OCI-LY3 (cell line): ENCODE results near the gene ACCSL.

Experiments used
- H2AFZ ChIP-seq: fragments of 200-600, 300-600 bp; shearing (Covaris generic); 2 replicates; pipeline ENCODE4 v1.6.0; 2014; ENCODE audit warnings: antibody characterized with exemption, low read depth, low read length
- H3K27ac ChIP-seq: fragments of 200-600, 300-600 bp; sonication (generic); 2 replicates; pipeline ENCODE4 v1.5.1; 2014; ENCODE audit warnings: mild to moderate bottlenecking, low read length, moderate library complexity, mixed read lengths
- H3K27me3 ChIP-seq: fragments of 200-600, 300-600 bp; sonication (generic); 2 replicates; pipeline ENCODE4 v1.6.1; 2014; ENCODE audit warnings: low read depth, low read length, mixed read lengths
- H3K36me3 ChIP-seq: fragments of 200-600, 300-600 bp; sonication (generic); replicated peaks from 2 replicates; pipeline ENCODE3; 2014; ENCODE audit warnings: low read depth, low read length, mixed read lengths
- H3K4me1 ChIP-seq: fragments of 300-600, 200-600 bp; sonication (generic); 2 replicates; pipeline ENCODE4 v1.6.1; 2014; ENCODE audit warnings: low read length, mixed read lengths
- H3K4me2 ChIP-seq: fragments of 200-600, 300-600 bp; sonication (generic); 2 replicates; pipeline ENCODE4 v1.6.1; 2014; ENCODE audit warnings: low read length, mixed read lengths
- H3K4me3 ChIP-seq: fragments of 300-600, 200-600 bp; sonication (generic); 2 replicates; pipeline ENCODE4 v1.5.1; 2014; ENCODE audit warnings: antibody characterized with exemption, mild to moderate bottlenecking, low read length, moderate library complexity
- H3K79me2 ChIP-seq: fragments of 300-600, 200-600 bp; shearing (Covaris generic); 2 replicates; pipeline ENCODE4 v1.6.1; 2014; ENCODE audit warnings: mild to moderate bottlenecking, low read length, mixed read lengths
- H3K9ac ChIP-seq: fragments of 300-600, 200-600 bp; shearing (Covaris generic); 2 replicates; pipeline ENCODE4 v1.6.0; 2014; ENCODE audit warnings: mild to moderate bottlenecking, low read length, moderate library complexity
- H3K9me3 ChIP-seq: fragments of 200-600, 300-600 bp; shearing (Covaris generic); 2 replicates; pipeline ENCODE4 v1.6.1; 2014; ENCODE audit warnings: low read length, mixed read lengths; ENCODE audit not compliant: insufficient read depth
- H4K20me1 ChIP-seq: fragments of 200-600, 300-600 bp; sonication (generic); 2 replicates; pipeline ENCODE4 v1.6.1; 2016; ENCODE audit warnings: low read length, mixed read lengths; ENCODE audit not compliant: insufficient read depth
- EZH2phosphoT487 ChIP-seq: fragments of 200-600 bp; shearing (Covaris generic); IDR thresholded peaks from 2 replicates; pipeline ENCODE4 v1.6.1; 2018; ENCODE audit warnings: antibody characterized with exemption, mixed run types, low read depth
- TF ChIP-seq, protein P1 (sequence below): fragments of 200-600, 300-600 bp; sonication (generic); IDR thresholded peaks from 2 replicates; pipeline ENCODE4 v1.5.1; 2014; ENCODE audit warnings: antibody characterized with exemption, low read length, low read depth

The ACCSL gene

DNA sequence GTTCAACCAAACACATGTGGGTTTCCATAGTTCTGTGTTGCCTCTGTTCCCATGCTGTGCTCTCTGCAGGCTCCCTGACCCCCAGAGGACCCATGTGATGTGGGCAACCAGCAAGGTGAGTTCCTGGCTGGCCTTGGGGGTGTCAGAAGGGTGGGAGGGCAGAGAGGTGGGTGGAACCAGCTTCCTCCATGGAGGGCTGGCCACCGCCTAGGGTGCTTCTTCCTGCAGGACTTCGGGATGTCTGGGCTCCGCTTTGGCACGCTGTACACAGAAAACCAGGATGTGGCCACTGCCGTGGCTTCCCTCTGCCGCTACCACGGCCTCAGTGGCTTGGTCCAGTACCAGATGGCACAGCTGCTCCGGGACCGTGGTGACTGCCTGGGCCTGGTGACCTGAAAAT, 33.2 kb downstream of the ACCSL start:
- H3K9me3 ChIP-seq = no peaks in the 10 kb centered on the region
- no peaks in the 10 kb centered on the region for H3K27me3 ChIP-seq
- H3K9ac ChIP-seq = no peak overlapping the region
- H3K79me2 ChIP-seq = no peaks in the 10 kb centered on the region
- no peak overlapping the region for H3K4me2 ChIP-seq
- no peak overlapping the region for H2AFZ ChIP-seq
- no peak overlapping the region for H3K27ac ChIP-seq
- H3K36me3 ChIP-seq = peaks cover 6% of the 10 kb centered on the region
- no peaks in the 10 kb centered on the region for H4K20me1 ChIP-seq
- no peak overlapping the region for H3K4me3 ChIP-seq
- H3K4me1 ChIP-seq = no peaks in the 10 kb centered on the region
- TF ChIP-seq, protein P1, sequence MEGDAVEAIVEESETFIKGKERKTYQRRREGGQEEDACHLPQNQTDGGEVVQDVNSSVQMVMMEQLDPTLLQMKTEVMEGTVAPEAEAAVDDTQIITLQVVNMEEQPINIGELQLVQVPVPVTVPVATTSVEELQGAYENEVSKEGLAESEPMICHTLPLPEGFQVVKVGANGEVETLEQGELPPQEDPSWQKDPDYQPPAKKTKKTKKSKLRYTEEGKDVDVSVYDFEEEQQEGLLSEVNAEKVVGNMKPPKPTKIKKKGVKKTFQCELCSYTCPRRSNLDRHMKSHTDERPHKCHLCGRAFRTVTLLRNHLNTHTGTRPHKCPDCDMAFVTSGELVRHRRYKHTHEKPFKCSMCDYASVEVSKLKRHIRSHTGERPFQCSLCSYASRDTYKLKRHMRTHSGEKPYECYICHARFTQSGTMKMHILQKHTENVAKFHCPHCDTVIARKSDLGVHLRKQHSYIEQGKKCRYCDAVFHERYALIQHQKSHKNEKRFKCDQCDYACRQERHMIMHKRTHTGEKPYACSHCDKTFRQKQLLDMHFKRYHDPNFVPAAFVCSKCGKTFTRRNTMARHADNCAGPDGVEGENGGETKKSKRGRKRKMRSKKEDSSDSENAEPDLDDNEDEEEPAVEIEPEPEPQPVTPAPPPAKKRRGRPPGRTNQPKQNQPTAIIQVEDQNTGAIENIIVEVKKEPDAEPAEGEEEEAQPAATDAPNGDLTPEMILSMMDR = no peak

DNA sequence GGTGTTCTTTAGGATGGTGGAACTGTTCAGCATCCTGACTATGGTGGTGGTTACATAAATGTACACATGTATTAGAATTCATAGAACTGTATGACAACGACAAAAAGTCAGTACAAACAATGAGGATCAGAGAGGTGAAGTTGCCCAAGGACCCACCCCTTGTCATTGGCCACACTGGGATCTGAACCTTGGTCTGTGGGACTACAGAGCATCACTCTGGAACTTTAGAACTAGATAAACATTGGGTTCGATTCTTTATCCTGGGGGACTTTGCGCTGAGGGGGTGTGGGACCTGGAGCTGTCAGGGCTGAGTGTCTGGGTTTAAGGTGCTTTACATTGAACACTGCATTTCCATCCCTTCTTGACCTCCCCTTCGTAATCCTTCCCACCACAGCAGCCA, 34.9 kb downstream of the ACCSL start:
- no peak for TF ChIP-seq EZH2phosphoT487
- TF ChIP-seq, protein P1 = no peak
- H3K4me3 ChIP-seq = no peak overlapping the region

GRCh38 chr11:44083433-44083832, 35.7 kb downstream of the ACCSL start:
- H3K27me3 ChIP-seq = no peaks in the 10 kb centered on the region
- no peaks in the 10 kb centered on the region for H3K79me2 ChIP-seq
- no peak overlapping the region for H3K4me2 ChIP-seq
- TF ChIP-seq, protein P1 = no peak
- no peak for TF ChIP-seq EZH2phosphoT487
- H3K4me1 ChIP-seq = no peaks in the 10 kb centered on the region
- no peaks in the 10 kb centered on the region; the same call in 1 of the 2 replicates for H3K9me3 ChIP-seq
- no peaks in the 10 kb centered on the region for H4K20me1 ChIP-seq
- peaks cover 3% of the 10 kb centered on the region for H3K36me3 ChIP-seq
- no peak overlapping the region for H3K4me3 ChIP-seq
- H2AFZ ChIP-seq = no peak overlapping the region
- H3K9ac ChIP-seq = no peak overlapping the region
- H3K27ac ChIP-seq = no peak overlapping the region

More for the DNA sequence above, 34.9 kb downstream of the ACCSL start:
- Histone ChIP-seq H3K36me3 (peaks cover 2% of the 10 kb centered on the region), H2AFZ (no peak overlapping the region), H3K4me1 (no peaks in the 10 kb centered on the region), H3K27me3 (no peaks in the 10 kb centered on the region), H3K79me2 (no peaks in the 10 kb centered on the region), H3K27ac (no peak overlapping the region), H4K20me1 (no peaks in the 10 kb centered on the region), H3K4me2 (no peak overlapping the region), H3K9me3 (no peaks in the 10 kb centered on the region), H3K9ac (no peak overlapping the region)

GRCh38 chr11:44083906-44084305, 36.1 kb downstream of the ACCSL start:
- Histone ChIP-seq H2AFZ (no peak overlapping the region), H3K27ac (no peak overlapping the region), H3K4me1 (no peaks in the 10 kb centered on the region), H3K27me3 (no peaks in the 10 kb centered on the region), H3K9ac (no peak overlapping the region), H3K4me3 (no peak overlapping the region), H3K4me2 (no peak overlapping the region), H3K9me3 (no peaks in the 10 kb centered on the region; the same call in 1 of the 2 replicates), H4K20me1 (no peaks in the 10 kb centered on the region), H3K36me3 (peaks cover 5% of the 10 kb centered on the region), H3K79me2 (no peaks in the 10 kb centered on the region)
- no peak for TF ChIP-seq EZH2phosphoT487
- TF ChIP-seq, protein P1 = no peak
